Progenitor cell of endocrine pancreas (in vitro differentiated cells): ENCODE data around the gene KCNJ5. TPM values are rescaled to one million over a fixed set of nuclear protein-coding genes. Genes with fewer than 3 reads are reported as not detected.

Experiments
- DNase-seq: peaks from one replicate; pipeline ENCODE4 v3.0.0; 2021; ENCODE audit warnings: low spot score; ENCODE audit not compliant: unreplicated experiment
- H3K27ac Mint-ChIP-seq: 2 replicates; pipeline ENCODE4 v1.8.0; 2021; ENCODE audit warnings: mild to moderate bottlenecking, moderate library complexity, mixed read lengths
- H3K27me3 Mint-ChIP-seq: 2 replicates; pipeline ENCODE4 v1.8.0; 2021; ENCODE audit warnings: mixed read lengths
- H3K36me3 Mint-ChIP-seq: 2 replicates; pipeline ENCODE4 v1.8.0; 2022; ENCODE audit warnings: mixed read lengths; ENCODE audit not compliant: insufficient read depth
- H3K4me1 Mint-ChIP-seq: 2 replicates; pipeline ENCODE4 v1.8.0; 2021; ENCODE audit warnings: low read depth, mixed read lengths
- H3K4me3 Mint-ChIP-seq: 2 replicates; pipeline ENCODE4 v1.8.0; 2021; ENCODE audit warnings: low read depth, mild to moderate bottlenecking, moderate library complexity, mixed read lengths
- H3K9me3 Mint-ChIP-seq: 2 replicates; pipeline ENCODE4 v1.8.0; 2021; ENCODE audit warnings: low read depth, mixed read lengths
- CTCF ChIP-seq: fragments of 200-600 bp; sonication (generic); IDR thresholded peaks from one replicate; pipeline ENCODE4 v1.5.0; 2021; ENCODE audit warnings: antibody characterized with exemption, mild to moderate bottlenecking; ENCODE audit not compliant: unreplicated experiment
- total RNA-seq: library from RNA; stranded (reverse); gene quantifications from 2 replicates; pipeline ENCODE4 v1.2.1, GENCODE V29; 2021

Gene KCNJ5
- total RNA-seq, 1 donor from 2014 or later = 1.1 TPM

GRCh38 chr11:128886406-128887124 is 4.6 kb upstream of the KCNJ5 start:
- H3K4me3 Mint-ChIP-seq = no peak overlapping the region
- no peak overlapping the region for H3K27ac Mint-ChIP-seq
- peaks cover 76% of the 10 kb centered on the region for H3K27me3 Mint-ChIP-seq
- no peaks in the 10 kb centered on the region for H3K9me3 Mint-ChIP-seq
- no peaks in the 10 kb centered on the region for H3K36me3 Mint-ChIP-seq
- H3K4me1 Mint-ChIP-seq = peaks cover 10% of the 10 kb centered on the region
- no peak for DNase-seq
- TF ChIP-seq CTCF = peak; percentile 52

GRCh38 chr11:128888034-128888985 is 2.8 kb upstream of the KCNJ5 start:
- Mint-ChIP-seq H3K36me3 (no peaks in the 10 kb centered on the region), H3K9me3 (no peaks in the 10 kb centered on the region), H3K27me3 (peaks cover 75% of the 10 kb centered on the region), H3K27ac (peak overlapping the region; percentile 11), H3K4me3 (no peak overlapping the region), H3K4me1 (peaks cover 18% of the 10 kb centered on the region)
- TF ChIP-seq CTCF = peak; percentile 28
- no peak for DNase-seq

GRCh38 chr11:128889657-128890213 is 1.4 kb upstream of the KCNJ5 start:
- Mint-ChIP-seq H3K36me3 (no peaks in the 10 kb centered on the region), H3K27me3 (peaks cover 70% of the 10 kb centered on the region), H3K9me3 (no peaks in the 10 kb centered on the region), H3K4me1 (peaks cover 29% of the 10 kb centered on the region), H3K27ac (no peak overlapping the region), H3K4me3 (no peak overlapping the region)
- no peak for TF ChIP-seq CTCF
- DNase-seq = no peak

GRCh38 chr11:128890216-128890542 is 977 bp upstream of the KCNJ5 start:
- Mint-ChIP-seq H3K36me3 (no peaks in the 10 kb centered on the region), H3K9me3 (no peaks in the 10 kb centered on the region), H3K4me3 (peak overlapping the region; percentile 16), H3K27me3 (peaks cover 68% of the 10 kb centered on the region), H3K4me1 (peaks cover 33% of the 10 kb centered on the region), H3K27ac (no peak overlapping the region)
- TF ChIP-seq CTCF = no peak
- no peak for DNase-seq

- Mint-ChIP-seq H3K27ac (peak overlapping the region; percentile 60), H3K27me3 (peaks cover 56% of the 10 kb centered on the region), H3K4me3 (peak overlapping the region; percentile 60), H3K36me3 (no peaks in the 10 kb centered on the region), H3K4me1 (peaks cover 33% of the 10 kb centered on the region), H3K9me3 (no peaks in the 10 kb centered on the region)
- no peak for TF ChIP-seq CTCF
- no peak for DNase-seq
Measured at GRCh38 chr11:128891913-128892398, 800 bp downstream of the KCNJ5 start.
